Measurements from ENCODE around the gene EXO5.
"Not testable (repeated sequence)": the region's sequence is repeated elsewhere in the genome, so short reads cannot be mapped to it uniquely, and the experiment has no call there.

Gene EXO5

GRCh38 chr1:40554807-40555206 is 46.2 kb downstream of the EXO5 start:
- DNase-seq = not testable (repeated sequence)

GRCh38 chr1:40556121-40556520 is 47.6 kb downstream of the EXO5 start:
- DNase-seq = no peak

GRCh38 chr1:40558241-40558640 is 49.7 kb downstream of the EXO5 start:
- not testable (repeated sequence) for DNase-seq

GRCh38 chr1:40562185-40562584 is 53.6 kb downstream of the EXO5 start:
- DNase-seq = no peak

- no peak for DNase-seq
These were observed 54.7 kb downstream of the EXO5 start for GRCh38 chr1:40563266-40563665.

- no peak for DNase-seq
These were observed 55.9 kb downstream of the EXO5 start for GRCh38 chr1:40564506-40564905.

- DNase-seq = no peak
These were observed 56.3 kb downstream of the EXO5 start for GRCh38 chr1:40564913-40565312.
